ENCODE measurements around the gene PIAS2.
A peak's percentile ranks its signal among the peaks of the same experiment; 100 is the strongest.

The PIAS2 gene

DNA sequence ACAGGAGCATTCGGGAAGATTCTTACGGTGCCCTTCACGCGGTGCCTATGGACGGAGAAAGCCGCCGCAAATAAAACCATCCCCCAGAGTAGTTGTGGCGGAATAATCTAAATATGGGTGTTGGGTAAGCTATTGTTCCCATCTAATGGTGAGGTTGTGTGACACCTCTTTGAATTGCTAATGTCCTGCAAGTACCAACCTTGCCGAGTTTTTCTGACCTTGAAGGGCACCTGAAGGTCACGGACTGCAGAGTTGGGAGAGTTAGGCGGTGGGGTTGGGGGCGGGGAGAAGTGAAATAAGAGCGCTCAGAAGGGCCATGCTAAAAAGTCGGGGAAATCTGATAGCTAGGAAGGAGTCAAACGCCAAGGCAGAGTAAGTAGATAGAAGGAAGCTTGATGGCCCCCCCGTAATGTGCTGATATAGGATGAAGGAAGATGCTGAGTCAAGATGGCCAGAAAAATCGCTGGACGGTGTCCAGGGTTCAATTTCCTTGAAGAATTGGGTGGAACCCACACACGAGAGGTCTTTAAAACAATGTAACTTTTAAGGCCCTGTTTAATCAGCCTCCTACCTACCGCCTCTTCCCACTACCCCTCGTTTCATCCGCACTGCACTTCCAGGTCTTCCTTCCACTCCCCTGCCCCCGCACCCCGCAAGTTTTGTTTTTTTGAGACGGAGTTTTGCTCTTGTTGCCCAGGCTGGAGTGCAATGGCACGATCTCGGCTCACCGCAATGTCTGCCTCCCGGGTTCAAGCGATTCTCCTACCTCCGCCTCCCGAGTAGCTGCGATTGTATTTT, 695 bp upstream of the PIAS2 start:
- TF ChIP-seq ZNF274 (IDR thresholded peaks at IDR 0.05; ENCODE audit: low read depth, low read length) = no peak
- H3K4me3 ChIP-seq (ENCODE audit: low read length) = peak overlapping the region; percentile 100

DNA sequence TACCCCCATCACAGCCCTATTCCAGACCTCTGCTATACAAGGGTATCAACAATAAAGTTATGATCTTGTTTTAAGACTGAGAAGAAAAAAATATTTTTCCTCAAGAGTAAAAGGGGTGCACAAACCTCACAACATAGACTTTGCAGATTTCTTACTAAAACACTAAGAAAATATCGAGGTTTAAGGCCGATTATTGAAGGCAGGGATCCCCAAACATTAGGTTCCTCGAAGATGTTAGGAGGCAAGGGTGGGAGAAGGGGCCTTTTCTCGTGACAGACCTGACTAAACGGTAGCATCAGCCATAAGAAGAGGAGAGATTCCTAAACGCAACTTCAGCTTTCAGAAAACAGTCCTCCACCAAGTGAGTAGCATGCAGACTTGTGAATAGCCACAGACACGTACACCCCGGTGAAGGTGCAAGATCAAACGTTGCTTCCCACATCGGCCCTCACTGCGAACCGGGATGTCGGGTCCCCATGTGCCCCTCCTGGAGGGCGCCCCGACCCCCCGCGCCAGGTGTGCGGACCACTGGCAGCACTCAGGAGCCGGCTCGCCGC, 678 bp downstream of the PIAS2 start:
- TF ChIP-seq ZNF274 (IDR thresholded peaks at IDR 0.05; ENCODE audit: low read depth, low read length) = no peak

DNA sequence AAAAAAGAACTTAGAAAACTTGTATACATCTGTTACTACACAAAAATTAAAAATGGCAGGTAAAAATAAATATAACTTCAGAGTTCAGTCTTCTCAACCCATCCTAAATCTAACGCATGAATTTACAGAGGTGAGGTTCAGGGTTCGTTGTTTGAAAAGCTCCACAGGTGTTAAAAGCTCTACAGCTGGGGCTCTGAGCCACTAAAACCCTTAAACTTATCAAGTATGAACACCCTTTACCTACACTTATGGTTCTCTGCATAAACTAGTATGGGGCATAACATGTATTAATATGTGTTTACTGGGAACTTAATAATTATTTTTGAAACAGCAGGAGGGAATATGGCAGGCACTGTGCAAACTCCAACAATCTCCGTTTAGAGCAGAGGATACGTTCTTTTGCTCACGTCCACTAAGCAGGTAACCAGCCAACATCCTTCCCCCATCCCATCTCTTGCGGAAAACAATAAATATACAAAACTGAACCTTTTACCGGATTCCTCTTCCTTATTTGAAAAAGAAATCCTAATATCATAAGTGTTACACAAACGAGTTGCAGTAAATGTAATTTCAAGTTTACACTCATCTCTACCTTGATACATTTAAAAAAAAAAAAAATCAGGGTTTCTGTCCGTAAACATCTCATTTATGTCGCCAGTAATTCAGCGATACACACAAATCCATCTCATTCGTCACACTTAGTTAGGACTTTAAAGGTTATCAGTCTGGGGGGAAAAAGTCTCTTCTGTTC, 1.3 kb downstream of the PIAS2 start:
- no peak for TF ChIP-seq ZNF274 (IDR thresholded peaks at IDR 0.05; ENCODE audit: low read depth, low read length)
- peak overlapping the region; percentile 100 for H3K4me3 ChIP-seq (ENCODE audit: low read length)

More for the DNA sequence above, 678 bp downstream of the PIAS2 start:
- peak overlapping the region; percentile 100 for H3K4me3 ChIP-seq (ENCODE audit: low read length)

DNA sequence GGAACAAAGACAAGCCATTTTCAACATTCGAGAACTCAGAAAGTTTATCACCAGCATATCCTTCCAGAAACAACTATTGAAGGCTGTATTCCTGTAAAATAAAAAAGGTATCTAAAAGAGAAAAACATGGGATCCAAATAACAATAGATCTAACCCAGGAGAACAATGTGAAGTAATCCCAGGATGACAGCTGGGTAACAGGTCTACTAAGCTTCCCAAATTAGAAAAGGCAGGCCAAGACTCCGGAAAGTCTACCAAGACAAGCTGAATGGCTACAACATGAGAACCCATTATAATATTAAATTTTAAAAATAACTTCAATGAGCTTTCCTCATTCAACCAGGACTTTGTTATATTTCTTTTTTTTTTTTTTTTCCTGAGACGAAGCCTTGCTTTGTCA, 6.5 kb downstream of the PIAS2 start:
- TF ChIP-seq ZNF274 (IDR thresholded peaks at IDR 0.05; ENCODE audit: low read depth, low read length) = no peak
- no peak overlapping the region for H3K4me3 ChIP-seq (ENCODE audit: low read length)

DNA sequence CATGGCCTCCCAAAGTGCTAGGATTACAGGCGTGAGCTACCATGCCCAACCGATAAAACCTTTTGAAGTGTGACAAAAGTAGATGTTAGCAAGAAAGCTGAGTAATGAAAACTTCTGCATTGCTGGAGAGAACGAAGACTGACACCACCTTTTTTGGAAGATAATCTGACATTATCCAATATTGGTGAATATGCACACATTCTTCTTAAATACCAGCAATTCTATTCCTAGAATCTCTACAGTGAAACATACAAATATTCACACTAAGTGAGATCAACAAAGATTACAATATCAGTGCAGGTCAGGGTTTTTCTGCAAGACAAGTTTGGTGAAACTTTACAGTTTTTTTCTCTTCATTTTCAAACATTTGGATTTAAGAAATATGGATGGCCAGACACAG, 7.8 kb downstream of the PIAS2 start:
- H3K4me3 ChIP-seq (ENCODE audit: low read length) = no peak overlapping the region
- no peak for TF ChIP-seq ZNF274 (IDR thresholded peaks at IDR 0.05; ENCODE audit: low read depth, low read length)

DNA sequence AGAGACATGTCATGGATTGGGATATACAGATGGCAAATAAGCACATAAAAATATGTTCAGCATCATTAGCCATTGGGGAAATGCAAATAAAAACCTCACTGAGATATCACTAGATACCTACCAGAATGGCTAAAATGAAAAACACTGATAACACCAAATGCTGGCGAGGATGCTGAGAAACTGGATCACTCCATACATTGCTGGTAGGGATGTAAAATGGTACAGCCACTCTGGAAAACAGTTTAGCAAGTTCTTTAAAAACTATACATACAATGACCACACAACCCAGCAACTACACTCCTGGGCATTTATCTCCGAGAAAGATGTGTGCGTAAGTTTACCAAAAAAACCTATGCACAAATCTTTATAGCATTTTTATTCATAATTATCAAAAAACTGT, 13.9 kb downstream of the PIAS2 start:
- no peak for TF ChIP-seq ZNF274 (IDR thresholded peaks at IDR 0.05; ENCODE audit: low read depth, low read length)
- H3K4me3 ChIP-seq (ENCODE audit: low read length) = no peak overlapping the region

DNA sequence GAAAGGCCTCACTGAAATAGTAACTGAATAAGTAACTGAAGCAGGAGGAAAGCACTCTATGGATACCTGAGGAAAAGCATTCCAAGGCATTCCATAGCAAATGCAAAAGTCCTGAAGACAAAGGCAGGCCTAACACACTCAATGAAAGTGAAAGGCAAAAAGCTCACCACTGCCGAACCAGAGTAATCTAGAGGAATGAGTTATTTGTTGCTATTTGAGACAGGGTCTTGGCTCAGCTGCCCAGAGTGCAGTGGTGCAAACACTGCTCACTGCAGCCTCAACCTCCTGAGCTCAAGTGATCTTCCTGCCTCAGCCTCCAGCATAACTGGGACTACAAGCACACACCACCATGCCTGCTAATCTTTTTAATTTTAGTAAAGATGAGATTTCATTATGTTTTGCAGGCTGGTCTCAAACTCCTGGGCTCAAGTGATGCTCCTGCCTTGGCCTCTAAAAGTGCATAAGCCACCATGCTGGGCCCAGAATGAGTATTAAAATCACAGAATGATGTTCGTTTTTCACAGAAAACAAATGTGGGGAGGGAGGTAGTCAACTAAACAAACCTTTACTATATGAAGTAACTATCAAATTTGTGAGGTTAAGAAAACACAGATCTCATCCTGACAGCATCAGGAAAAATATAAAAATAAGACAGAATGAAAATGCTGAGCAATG, 17.9 kb downstream of the PIAS2 start:
- H3K4me3 ChIP-seq (ENCODE audit: low read length) = no peak overlapping the region
- no peak for TF ChIP-seq ZNF274 (IDR thresholded peaks at IDR 0.05; ENCODE audit: low read depth, low read length)

DNA sequence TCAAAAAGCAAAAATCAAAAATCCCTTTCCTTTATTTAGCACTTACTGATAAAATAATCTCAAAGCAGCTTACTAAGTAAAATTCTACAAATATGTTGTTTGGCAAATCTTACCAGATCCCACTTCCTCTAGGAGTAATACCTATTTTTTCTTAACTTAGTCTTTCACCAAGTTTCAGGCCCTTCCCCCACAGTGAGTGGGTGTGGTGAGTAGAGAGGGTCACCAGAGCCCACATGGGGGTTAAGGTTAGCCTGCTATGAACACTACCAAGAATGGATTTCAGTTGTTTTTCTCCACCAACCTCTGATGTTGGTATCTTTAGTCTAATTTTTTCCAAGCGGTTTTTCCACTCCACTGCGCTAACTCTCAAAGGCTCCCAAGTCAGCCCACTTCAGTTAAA, 23.2 kb downstream of the PIAS2 start:
- TF ChIP-seq ZNF274 (IDR thresholded peaks at IDR 0.05; ENCODE audit: low read depth, low read length) = no peak

DNA sequence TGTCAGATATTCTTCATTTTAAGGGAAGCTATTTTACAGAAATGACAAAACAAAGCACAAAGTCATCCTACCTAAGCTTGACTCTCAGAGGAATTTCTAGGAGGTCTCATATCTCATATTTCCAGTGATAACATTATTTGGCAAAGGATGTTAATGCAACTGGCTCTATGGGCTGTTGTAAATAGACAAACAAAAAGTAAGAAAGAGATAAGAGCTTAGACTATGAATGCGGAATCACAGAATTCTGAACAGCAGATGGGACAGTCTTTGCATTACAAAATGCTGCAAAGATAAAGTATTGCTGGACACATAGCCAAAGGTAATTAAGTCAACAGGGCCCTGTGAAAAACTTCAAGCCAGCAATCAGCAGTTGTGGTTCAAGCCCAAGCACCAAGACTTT, 23.9 kb downstream of the PIAS2 start:
- H3K4me3 ChIP-seq (ENCODE audit: low read length) = no peak overlapping the region
- no peak for TF ChIP-seq ZNF274 (IDR thresholded peaks at IDR 0.05; ENCODE audit: low read depth, low read length)

More for the DNA sequence above, 23.2 kb downstream of the PIAS2 start:
- H3K4me3 ChIP-seq (ENCODE audit: low read length) = no peak overlapping the region

DNA sequence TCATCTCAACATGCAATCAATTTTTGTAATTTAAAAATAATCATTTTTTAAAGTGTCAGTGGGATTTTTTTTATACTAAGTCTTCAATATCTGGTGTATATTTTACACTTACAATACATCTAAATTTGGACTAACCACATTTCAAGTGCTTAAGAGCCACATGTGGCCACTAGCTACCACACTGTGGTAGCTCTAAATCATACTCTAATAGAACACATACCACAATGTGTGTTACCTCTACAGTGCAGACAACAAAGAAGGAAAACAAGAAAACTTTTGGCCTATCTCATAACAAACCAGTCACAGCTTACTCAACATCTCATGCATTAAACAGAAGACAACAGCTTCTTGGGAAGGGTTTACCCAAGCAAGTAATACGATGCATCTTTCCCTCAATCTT, 24.5 kb downstream of the PIAS2 start:
- TF ChIP-seq ZNF274 (IDR thresholded peaks at IDR 0.05; ENCODE audit: low read depth, low read length) = no peak
- H3K4me3 ChIP-seq (ENCODE audit: low read length) = no peak overlapping the region

DNA sequence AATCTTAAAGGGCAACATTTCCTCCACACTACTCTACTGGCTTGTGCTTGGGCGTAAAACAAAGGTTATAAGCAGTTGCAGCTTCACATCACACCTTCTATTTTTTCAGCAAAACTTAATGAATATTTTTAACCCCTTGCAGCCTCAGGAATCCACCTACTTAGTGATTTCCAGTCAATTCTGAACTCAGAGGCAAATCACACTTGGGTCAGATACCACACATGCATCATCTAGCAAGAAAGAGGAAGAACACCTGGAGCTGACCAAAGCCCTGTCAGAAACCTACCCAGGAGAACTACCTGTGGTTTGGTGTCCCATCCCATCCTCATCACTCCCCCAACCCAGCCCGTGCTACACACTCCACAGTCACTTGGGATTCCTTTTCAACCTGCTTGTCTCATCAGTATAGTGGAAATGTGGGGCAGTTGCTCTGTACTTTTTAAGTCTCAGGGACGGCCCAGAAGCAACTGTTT, 25.5 kb downstream of the PIAS2 start:
- no peak overlapping the region for H3K4me3 ChIP-seq (ENCODE audit: low read length)
- no peak for TF ChIP-seq ZNF274 (IDR thresholded peaks at IDR 0.05; ENCODE audit: low read depth, low read length)

DNA sequence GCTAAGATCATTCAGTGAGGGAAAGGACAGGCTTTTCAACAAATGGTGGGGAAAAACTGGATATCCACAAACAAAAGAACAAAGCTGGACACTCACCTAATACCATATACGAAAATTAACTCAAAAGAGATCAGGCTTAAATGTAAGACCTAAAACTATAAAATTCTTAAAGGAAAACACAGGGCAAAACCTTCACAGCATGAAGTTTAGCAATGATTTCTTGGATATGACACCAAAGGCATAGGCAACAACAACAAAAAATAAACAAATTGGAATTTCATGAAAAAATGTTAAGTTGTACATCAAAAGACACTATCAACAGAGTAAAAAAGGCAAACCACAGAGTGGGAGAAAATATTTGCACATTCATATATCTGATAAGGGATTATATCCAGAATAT, 28.3 kb downstream of the PIAS2 start:
- no peak for TF ChIP-seq ZNF274 (IDR thresholded peaks at IDR 0.05; ENCODE audit: low read depth, low read length)
- no peak overlapping the region for H3K4me3 ChIP-seq (ENCODE audit: low read length)

DNA sequence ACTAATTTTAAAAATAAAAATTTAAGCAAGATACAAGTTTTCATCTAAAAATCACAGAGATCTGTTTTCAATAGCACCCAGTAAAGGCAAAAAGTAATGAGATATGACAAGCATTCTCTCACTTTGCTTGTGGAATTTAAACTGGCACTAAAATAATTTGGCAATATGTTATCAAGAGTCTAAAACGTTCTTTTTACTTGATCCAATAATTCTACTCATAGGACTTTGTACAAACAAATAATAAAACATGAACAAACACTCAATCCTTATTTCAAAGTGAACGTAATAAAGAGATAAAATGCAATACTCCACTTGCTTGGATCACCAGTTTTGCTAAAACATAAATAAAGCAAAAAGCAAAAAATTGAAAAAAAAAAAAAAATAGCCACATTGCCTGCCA, 30.4 kb downstream of the PIAS2 start:
- no peak for TF ChIP-seq ZNF274 (IDR thresholded peaks at IDR 0.05; ENCODE audit: low read depth, low read length)
- no peak overlapping the region for H3K4me3 ChIP-seq (ENCODE audit: low read length)

DNA sequence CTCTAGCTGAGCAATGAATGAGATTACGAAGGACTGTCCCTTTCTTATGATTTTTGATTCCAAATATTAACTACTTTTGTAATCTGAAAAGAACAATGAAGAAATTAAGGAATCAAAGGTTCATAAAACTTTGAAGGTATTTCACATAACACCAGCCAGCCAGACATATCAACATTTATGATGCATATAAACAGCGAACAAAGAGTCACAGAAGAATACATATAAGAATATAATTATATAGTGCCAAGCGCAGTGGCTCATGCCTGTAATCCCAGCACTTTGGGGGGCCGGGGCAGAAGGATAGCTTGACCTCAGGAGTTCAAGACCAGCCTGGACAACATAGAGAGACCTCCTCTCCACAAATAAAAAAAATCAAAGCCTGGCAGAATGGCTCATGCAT, 34.1 kb downstream of the PIAS2 start:
- no peak for TF ChIP-seq ZNF274 (IDR thresholded peaks at IDR 0.05; ENCODE audit: low read depth, low read length)

More for the DNA sequence above, 34.1 kb downstream of the PIAS2 start:
- H3K4me3 ChIP-seq (ENCODE audit: low read length) = no peak overlapping the region

Data from GM08714 (cell line).